ENCODE results near the gene ZMAT5.

ZMAT5 gene

DNA sequence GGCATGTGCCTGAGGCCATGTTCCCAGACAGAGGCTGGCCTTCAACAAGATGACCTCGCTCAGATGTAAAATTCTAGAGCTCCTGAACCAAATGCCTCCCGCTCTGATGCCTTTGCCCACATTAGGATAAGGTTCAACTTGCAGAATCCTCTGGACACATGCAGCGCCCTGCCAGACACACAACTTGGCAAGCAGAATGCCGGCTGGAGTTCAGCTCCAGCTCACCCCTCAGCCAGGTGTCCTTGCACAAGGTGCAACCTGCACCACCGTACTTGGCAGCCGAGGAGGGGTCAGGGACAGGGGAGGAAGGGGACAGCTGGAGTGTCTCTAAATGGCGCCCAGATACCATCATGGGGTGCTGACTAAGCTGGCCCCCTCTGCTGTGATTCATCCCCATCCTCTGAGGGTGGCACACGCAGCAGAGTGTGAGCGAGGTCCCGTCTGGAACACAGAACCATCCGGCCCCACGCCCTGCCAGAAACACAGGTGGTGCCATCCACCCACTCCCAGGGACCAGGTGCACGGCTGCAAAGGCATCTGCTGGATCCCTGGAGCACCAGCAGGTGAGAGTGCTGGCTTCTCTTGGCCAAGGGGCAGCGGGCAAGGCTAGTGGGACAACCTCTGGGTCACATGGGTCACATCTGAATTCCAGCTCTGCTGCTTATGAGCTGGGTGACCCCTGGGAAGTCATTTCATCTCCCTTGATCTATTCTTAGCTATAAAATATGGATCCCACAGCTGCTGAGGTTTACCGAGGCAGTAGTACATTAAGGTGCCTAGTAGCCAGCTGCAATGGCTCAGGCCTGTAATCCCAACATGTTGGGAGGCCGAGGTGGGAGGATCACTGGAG, 12.8 kb downstream of the ZMAT5 start:
- no peak overlapping the region for H3K4me3 ChIP-seq
- H3K9me3 ChIP-seq (ENCODE audit: low read depth, low read length): no peaks in the 10 kb centered on the region
- no peak for DNase-seq (ENCODE audit: low read depth, low spot score)
- H3K27ac ChIP-seq: no peak overlapping the region
- H3K9ac ChIP-seq (ENCODE audit: insufficient read length): no peak overlapping the region
- no peaks in the 10 kb centered on the region for H3K36me3 ChIP-seq (ENCODE audit: insufficient read depth, low read length)
- TF ChIP-seq POLR2AphosphoS5 (IDR thresholded peaks at IDR 0.05; ENCODE audit: borderline replicate concordance, low read depth, low read length) (no peak), EZH2 (IDR thresholded peaks at IDR 0.05) (no peak), FOXP2 (optimal IDR thresholded peaks at IDR 0.05; ENCODE audit: control extremely low read depth, extremely low read length, insufficient read depth) (no peak)

DNA sequence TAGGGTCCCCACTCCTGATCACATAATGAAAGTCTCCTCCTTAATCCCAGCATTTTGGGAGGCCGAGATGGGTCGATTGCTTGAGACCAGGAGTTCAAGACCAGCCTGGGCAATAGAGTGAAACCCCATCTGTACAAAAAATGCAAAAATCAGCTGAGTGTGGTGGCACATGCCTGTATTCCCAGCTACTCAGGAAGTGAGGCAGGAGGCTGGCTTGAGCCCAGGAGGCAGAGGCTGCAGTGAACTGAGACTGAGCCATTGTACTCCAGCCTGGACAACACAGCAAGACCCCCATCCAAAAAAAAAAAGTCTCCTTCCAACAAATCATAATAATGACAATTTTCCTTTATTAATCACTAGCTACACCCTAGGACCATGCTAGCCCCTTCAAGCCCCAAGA, 15.1 kb downstream of the ZMAT5 start:
- H3K4me3 ChIP-seq: no peak overlapping the region
- TF ChIP-seq POLR2AphosphoS5 (IDR thresholded peaks at IDR 0.05; ENCODE audit: borderline replicate concordance, low read depth, low read length): no peak
- TF ChIP-seq EZH2 (IDR thresholded peaks at IDR 0.05): no peak
- no peak for TF ChIP-seq FOXP2 (optimal IDR thresholded peaks at IDR 0.05; ENCODE audit: control extremely low read depth, extremely low read length, insufficient read depth)
- H3K27ac ChIP-seq: no peak overlapping the region
- no peaks in the 10 kb centered on the region for H3K36me3 ChIP-seq (ENCODE audit: insufficient read depth, low read length)
- DNase-seq (ENCODE audit: low read depth, low spot score): no peak
- no peak overlapping the region for H3K9ac ChIP-seq (ENCODE audit: insufficient read length)
- H3K9me3 ChIP-seq (ENCODE audit: low read depth, low read length): no peaks in the 10 kb centered on the region

DNA sequence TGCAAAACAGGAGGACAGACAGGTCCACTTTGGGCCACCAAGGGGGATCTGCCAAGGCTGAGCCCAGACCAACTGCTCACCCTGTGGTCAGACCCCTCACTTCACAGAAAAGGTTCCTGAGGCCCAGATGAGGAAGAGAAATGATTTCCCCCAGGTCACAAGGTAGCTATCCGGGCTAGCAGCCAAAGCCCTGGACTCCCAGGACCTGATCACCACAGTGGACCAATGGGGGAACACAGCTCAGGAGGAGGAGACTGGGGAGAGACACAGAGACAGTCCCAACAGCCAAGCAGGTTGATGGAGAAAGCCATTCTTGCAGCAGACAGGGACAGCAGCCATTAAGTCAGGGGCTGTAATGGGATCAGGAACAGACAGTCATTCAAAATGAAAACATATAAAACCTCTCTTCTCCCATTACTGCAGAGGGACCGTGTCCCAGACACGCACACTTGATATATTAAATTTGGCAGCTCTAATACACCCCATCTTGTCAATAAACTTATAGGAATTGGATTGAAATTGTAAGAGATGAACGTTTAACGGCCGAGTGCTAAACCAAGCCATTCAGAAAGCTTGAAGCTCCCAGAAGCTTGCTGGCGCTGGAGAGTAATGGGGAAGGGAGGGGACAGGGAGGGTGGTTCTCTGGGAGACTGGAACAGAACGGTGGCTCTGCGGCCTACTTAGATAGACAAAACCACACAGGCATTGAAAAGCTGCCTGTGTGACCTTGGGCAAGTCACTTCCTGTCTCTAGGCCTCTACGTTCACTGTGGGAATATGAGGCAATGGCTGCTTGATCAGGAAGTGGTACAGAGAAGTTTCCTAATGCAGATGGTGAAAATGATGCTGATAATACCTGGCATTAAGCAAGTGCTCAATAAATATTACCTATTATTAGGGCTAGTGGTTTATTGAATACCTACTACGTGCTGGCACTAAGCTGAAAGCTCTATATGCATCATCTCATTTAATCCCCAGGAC, 16.0 kb downstream of the ZMAT5 start:
- no peak for DNase-seq (ENCODE audit: low read depth, low spot score)
- H3K27ac ChIP-seq: no peak overlapping the region
- TF ChIP-seq EZH2 (IDR thresholded peaks at IDR 0.05) (no peak), FOXP2 (optimal IDR thresholded peaks at IDR 0.05; ENCODE audit: control extremely low read depth, extremely low read length, insufficient read depth) (no peak), POLR2AphosphoS5 (IDR thresholded peaks at IDR 0.05; ENCODE audit: borderline replicate concordance, low read depth, low read length) (no peak)
- H3K36me3 ChIP-seq (ENCODE audit: insufficient read depth, low read length): no peaks in the 10 kb centered on the region
- no peaks in the 10 kb centered on the region for H3K9me3 ChIP-seq (ENCODE audit: low read depth, low read length)
- no peak overlapping the region for H3K4me3 ChIP-seq
- no peak overlapping the region for H3K9ac ChIP-seq (ENCODE audit: insufficient read length)

DNA sequence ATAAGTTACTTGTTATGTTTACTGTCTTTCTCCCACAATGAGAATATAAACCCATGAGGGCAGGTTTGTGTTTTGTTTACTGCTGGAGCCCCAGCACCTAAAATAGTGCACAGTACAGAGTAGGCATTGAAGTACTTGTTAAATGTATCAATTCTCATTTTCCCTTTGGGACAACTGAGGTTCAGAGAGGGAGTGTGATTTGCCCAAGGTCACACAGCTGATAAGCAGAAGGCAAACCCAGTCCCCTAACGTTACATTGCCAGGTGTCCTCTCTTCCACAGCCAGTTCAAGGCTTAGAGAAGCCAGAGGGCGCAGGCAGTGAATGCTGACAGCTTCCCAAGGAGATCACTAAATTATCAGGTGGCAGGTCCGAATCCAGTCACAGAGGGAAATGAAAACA, 16.8 kb downstream of the ZMAT5 start:
- Histone ChIP-seq H3K9ac (ENCODE audit: insufficient read length) (no peak overlapping the region), H3K4me3 (no peak overlapping the region), H3K36me3 (ENCODE audit: insufficient read depth, low read length) (no peaks in the 10 kb centered on the region), H3K9me3 (ENCODE audit: low read depth, low read length) (no peaks in the 10 kb centered on the region), H3K27ac (no peak overlapping the region)
- TF ChIP-seq EZH2 (IDR thresholded peaks at IDR 0.05): no peak
- TF ChIP-seq FOXP2 (optimal IDR thresholded peaks at IDR 0.05; ENCODE audit: control extremely low read depth, extremely low read length, insufficient read depth): no peak
- TF ChIP-seq POLR2AphosphoS5 (IDR thresholded peaks at IDR 0.05; ENCODE audit: borderline replicate concordance, low read depth, low read length): no peak
- no peak for DNase-seq (ENCODE audit: low read depth, low spot score)

DNA sequence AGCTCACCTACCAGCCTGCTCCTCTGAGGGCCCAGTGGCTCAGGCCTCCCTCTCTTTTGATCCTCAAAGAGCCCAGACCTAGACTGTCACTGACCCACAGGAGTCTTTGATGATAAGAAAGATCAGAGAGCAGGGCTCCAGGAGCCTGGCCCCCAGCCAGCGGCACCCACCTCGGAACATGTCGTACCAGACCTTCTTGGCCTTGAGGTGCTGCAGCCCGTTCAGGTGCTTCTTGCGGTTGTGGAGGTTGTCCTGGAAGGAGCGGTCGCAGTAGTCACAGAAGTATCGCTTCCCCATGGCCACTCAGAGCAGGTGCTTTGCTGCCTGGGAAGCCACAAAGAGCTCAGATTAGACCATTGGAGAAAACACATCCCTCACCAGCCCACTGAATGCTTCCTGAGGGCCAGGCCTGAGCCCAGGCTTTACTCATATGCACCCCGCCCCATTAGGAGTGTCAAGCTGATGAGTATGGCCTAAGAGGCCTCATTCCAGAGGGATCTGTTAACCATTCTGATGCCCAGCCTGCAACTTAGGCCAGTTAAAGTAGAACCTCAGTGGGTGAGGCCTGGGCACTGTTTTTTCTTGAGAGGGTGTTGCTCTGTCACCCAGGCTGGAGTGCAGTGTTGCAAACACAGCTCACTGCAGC, 18.4 kb downstream of the ZMAT5 start:
- DNase-seq (ENCODE audit: low read depth, low spot score): no peak
- Histone ChIP-seq H3K36me3 (ENCODE audit: insufficient read depth, low read length) (no peaks in the 10 kb centered on the region), H3K27ac (no peak overlapping the region), H3K4me3 (no peak overlapping the region), H3K9me3 (ENCODE audit: low read depth, low read length) (no peaks in the 10 kb centered on the region), H3K9ac (ENCODE audit: insufficient read length) (no peak overlapping the region)
- no peak for TF ChIP-seq POLR2AphosphoS5 (IDR thresholded peaks at IDR 0.05; ENCODE audit: borderline replicate concordance, low read depth, low read length)
- no peak for TF ChIP-seq EZH2 (IDR thresholded peaks at IDR 0.05)
- TF ChIP-seq FOXP2 (optimal IDR thresholded peaks at IDR 0.05; ENCODE audit: control extremely low read depth, extremely low read length, insufficient read depth): no peak

DNA sequence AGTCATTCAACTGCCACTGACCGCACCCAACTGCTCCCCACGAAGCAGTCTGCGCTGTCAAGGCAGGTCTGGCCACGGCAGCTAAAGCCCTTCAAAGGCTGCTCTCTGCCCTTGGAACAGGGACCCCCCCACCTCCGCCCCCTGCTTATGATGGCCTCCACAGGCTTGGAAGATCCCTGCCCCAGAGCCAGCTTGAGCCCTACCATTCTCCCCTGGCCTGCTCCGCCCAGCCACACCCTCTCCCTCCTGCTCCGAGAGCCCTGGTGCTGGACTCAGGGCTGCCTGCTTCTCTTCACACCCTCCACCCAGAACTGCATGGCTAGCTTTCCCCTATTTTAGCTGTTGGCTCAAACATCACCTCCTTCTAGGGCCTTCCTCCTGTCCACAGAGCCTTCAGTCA, 19.0 kb downstream of the ZMAT5 start:
- H3K36me3 ChIP-seq (ENCODE audit: insufficient read depth, low read length): no peaks in the 10 kb centered on the region
- H3K9ac ChIP-seq (ENCODE audit: insufficient read length): no peak overlapping the region
- no peak for DNase-seq (ENCODE audit: low read depth, low spot score)
- TF ChIP-seq POLR2AphosphoS5 (IDR thresholded peaks at IDR 0.05; ENCODE audit: borderline replicate concordance, low read depth, low read length) (no peak), EZH2 (IDR thresholded peaks at IDR 0.05) (no peak), FOXP2 (optimal IDR thresholded peaks at IDR 0.05; ENCODE audit: control extremely low read depth, extremely low read length, insufficient read depth) (no peak)
- H3K9me3 ChIP-seq (ENCODE audit: low read depth, low read length): no peaks in the 10 kb centered on the region
- H3K27ac ChIP-seq: no peak overlapping the region
- H3K4me3 ChIP-seq: no peak overlapping the region

DNA sequence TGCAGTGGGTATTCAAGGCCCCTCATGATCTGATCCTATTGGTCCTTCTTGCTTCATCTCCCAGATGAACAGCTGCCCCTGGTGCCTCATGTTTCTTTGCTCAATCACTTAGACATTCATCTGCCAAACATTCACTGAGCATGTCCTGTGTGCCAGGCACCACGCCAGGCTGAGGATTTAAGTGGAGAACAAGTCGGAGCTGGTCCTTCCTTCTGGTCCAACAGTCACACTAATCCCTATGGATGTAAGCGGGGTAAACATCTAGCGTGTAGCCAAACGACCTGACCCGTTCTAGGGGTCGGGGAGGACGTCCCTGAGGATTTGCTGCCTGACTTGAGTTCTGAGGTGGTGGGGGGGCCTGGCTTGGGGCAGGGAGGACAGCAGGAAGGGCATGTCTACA, 21.9 kb downstream of the ZMAT5 start:
- no peak overlapping the region for H3K27ac ChIP-seq
- H3K9ac ChIP-seq (ENCODE audit: insufficient read length): no peak overlapping the region
- H3K4me3 ChIP-seq: no peak overlapping the region
- no peaks in the 10 kb centered on the region for H3K9me3 ChIP-seq (ENCODE audit: low read depth, low read length)
- no peak for DNase-seq (ENCODE audit: low read depth, low spot score)
- no peak for TF ChIP-seq POLR2AphosphoS5 (IDR thresholded peaks at IDR 0.05; ENCODE audit: borderline replicate concordance, low read depth, low read length)
- TF ChIP-seq FOXP2 (optimal IDR thresholded peaks at IDR 0.05; ENCODE audit: control extremely low read depth, extremely low read length, insufficient read depth): no peak
- no peak for TF ChIP-seq EZH2 (IDR thresholded peaks at IDR 0.05)
- no peaks in the 10 kb centered on the region for H3K36me3 ChIP-seq (ENCODE audit: insufficient read depth, low read length)

DNA sequence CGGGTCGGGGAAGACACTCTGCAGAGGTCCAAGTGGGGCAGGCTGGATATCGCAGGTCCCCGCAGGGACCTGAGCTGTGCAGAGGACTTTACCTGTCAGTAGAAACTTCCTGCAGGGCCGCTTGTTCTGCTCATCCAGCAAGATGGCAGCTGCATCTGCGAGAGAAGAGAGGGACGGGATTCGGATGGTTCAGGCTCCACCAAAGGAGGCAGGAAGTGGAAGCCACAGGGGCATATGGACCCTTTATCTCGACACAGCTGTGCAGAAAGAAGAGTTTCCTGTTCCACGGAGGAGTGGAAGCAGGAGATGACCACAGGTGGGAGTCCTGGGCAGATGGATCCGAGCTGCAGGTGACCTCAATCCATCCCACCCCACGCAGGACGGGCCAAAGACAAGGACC, 24.5 kb downstream of the ZMAT5 start:
- H3K27ac ChIP-seq: no peak overlapping the region
- H3K4me3 ChIP-seq: no peak overlapping the region
- no peak overlapping the region for H3K9ac ChIP-seq (ENCODE audit: insufficient read length)

More for the DNA sequence above, 24.5 kb downstream of the ZMAT5 start:
- no peak for DNase-seq (ENCODE audit: low read depth, low spot score)
- H3K9me3 ChIP-seq (ENCODE audit: low read depth, low read length): no peaks in the 10 kb centered on the region
- H3K36me3 ChIP-seq (ENCODE audit: insufficient read depth, low read length): no peaks in the 10 kb centered on the region
- TF ChIP-seq EZH2 (IDR thresholded peaks at IDR 0.05): no peak
- no peak for TF ChIP-seq FOXP2 (optimal IDR thresholded peaks at IDR 0.05; ENCODE audit: control extremely low read depth, extremely low read length, insufficient read depth)
- TF ChIP-seq POLR2AphosphoS5 (IDR thresholded peaks at IDR 0.05; ENCODE audit: borderline replicate concordance, low read depth, low read length): no peak
